Measurements from ENCODE around the gene GPSM1. TPM values are rescaled to one million over a fixed set of nuclear protein-coding genes. Genes with fewer than 3 reads are reported as not detected.

Gene GPSM1
- total RNA-seq, 1 donor from 2014 or later = 59.4 TPM

GRCh38 chr9:136372006-136372405 is 44.7 kb downstream of the GPSM1 start:
- no peaks in the 10 kb centered on the region for H3K9me3 ChIP-seq (ENCODE audit: insufficient read depth, low read depth, low read length)
- DNase-seq (ENCODE audit: low read depth) (no peak), FAIRE-seq (no peak)
- H3K79me2 ChIP-seq (ENCODE audit: insufficient read depth, low read length) = no peaks in the 10 kb centered on the region
- no peaks in the 10 kb centered on the region for H3K27me3 ChIP-seq (ENCODE audit: insufficient read depth, low read length)
- TF ChIP-seq CTCF (IDR thresholded peaks at IDR 0.05; ENCODE audit: insufficient read depth, low read depth, low read length) (no peak), EZH2 (IDR thresholded peaks at IDR 0.05; ENCODE audit: insufficient read depth, low read length) (no peak)
- no peaks in the 10 kb centered on the region for H3K36me3 ChIP-seq (ENCODE audit: insufficient read depth, low read length)
- H3K9ac ChIP-seq (ENCODE audit: low read length) = no peak overlapping the region
- no peak overlapping the region for H3K4me3 ChIP-seq (ENCODE audit: insufficient read depth, low read depth, low read length)
- Mint-ChIP-seq H3K27me3 (ENCODE audit: low read depth, unreplicated experiment) (no peaks in the 10 kb centered on the region), H3K27ac (ENCODE audit: unreplicated experiment) (no peak overlapping the region), H3K4me3 (ENCODE audit: unreplicated experiment) (no peak overlapping the region), H3K4me1 (ENCODE audit: low read depth, unreplicated experiment) (peaks cover 6% of the 10 kb centered on the region), H3K36me3 (ENCODE audit: low read depth, unreplicated experiment) (peaks cover 4% of the 10 kb centered on the region), H3K9me3 (ENCODE audit: unreplicated experiment) (no peaks in the 10 kb centered on the region)
- H2AFZ ChIP-seq (ENCODE audit: low read depth, low read length) = no peak overlapping the region
- H3K27ac ChIP-seq (ENCODE audit: low read depth, low read length) = no peak overlapping the region
- H3K4me1 ChIP-seq (ENCODE audit: insufficient read depth, low read length) = peaks cover 10% of the 10 kb centered on the region
- no peaks in the 10 kb centered on the region for H4K20me1 ChIP-seq (ENCODE audit: insufficient read depth, low read length)
- peak overlapping the region; percentile 5 for H3K4me2 ChIP-seq (ENCODE audit: low read length)

- FAIRE-seq (no peak), DNase-seq (ENCODE audit: low read depth) (peak; percentile 54)
- peak overlapping the region; percentile 5 for H3K4me2 ChIP-seq (ENCODE audit: low read length)
- peaks cover 6% of the 10 kb centered on the region for H3K4me1 Mint-ChIP-seq (ENCODE audit: low read depth, unreplicated experiment)
- no peaks in the 10 kb centered on the region for H3K36me3 ChIP-seq (ENCODE audit: insufficient read depth, low read length)
- H3K36me3 Mint-ChIP-seq (ENCODE audit: low read depth, unreplicated experiment) = peaks cover 4% of the 10 kb centered on the region
- peak overlapping the region; percentile 62 for H3K27ac Mint-ChIP-seq (ENCODE audit: unreplicated experiment)
- no peaks in the 10 kb centered on the region for H3K27me3 Mint-ChIP-seq (ENCODE audit: low read depth, unreplicated experiment)
- peak overlapping the region; percentile 3 for H3K9ac ChIP-seq (ENCODE audit: low read length)
- no peak overlapping the region for H3K27ac ChIP-seq (ENCODE audit: low read depth, low read length)
- no peaks in the 10 kb centered on the region for H3K79me2 ChIP-seq (ENCODE audit: insufficient read depth, low read length)
- peak overlapping the region; percentile 13 for H2AFZ ChIP-seq (ENCODE audit: low read depth, low read length)
- no peaks in the 10 kb centered on the region for H3K27me3 ChIP-seq (ENCODE audit: insufficient read depth, low read length)
- H3K4me3 Mint-ChIP-seq (ENCODE audit: unreplicated experiment) = no peak overlapping the region
- no peaks in the 10 kb centered on the region for H4K20me1 ChIP-seq (ENCODE audit: insufficient read depth, low read length)
- H3K4me1 ChIP-seq (ENCODE audit: insufficient read depth, low read length) = peaks cover 10% of the 10 kb centered on the region
- no peaks in the 10 kb centered on the region for H3K9me3 Mint-ChIP-seq (ENCODE audit: unreplicated experiment)
- no peak for TF ChIP-seq CTCF (IDR thresholded peaks at IDR 0.05; ENCODE audit: insufficient read depth, low read depth, low read length)
- TF ChIP-seq EZH2 (IDR thresholded peaks at IDR 0.05; ENCODE audit: insufficient read depth, low read length) = no peak
- no peak overlapping the region for H3K4me3 ChIP-seq (ENCODE audit: insufficient read depth, low read depth, low read length)
- no peaks in the 10 kb centered on the region for H3K9me3 ChIP-seq (ENCODE audit: insufficient read depth, low read depth, low read length)
These were observed 45.4 kb downstream of the GPSM1 start for GRCh38 chr9:136372561-136373299.
